ENCODE measurements around the gene BMPER. TPM values are rescaled to one million over a fixed set of nuclear protein-coding genes. Genes with fewer than 3 reads are reported as not detected.

BMPER gene
- total RNA-seq, 1 donor from 2014 or later = 5.2 TPM

DNA sequence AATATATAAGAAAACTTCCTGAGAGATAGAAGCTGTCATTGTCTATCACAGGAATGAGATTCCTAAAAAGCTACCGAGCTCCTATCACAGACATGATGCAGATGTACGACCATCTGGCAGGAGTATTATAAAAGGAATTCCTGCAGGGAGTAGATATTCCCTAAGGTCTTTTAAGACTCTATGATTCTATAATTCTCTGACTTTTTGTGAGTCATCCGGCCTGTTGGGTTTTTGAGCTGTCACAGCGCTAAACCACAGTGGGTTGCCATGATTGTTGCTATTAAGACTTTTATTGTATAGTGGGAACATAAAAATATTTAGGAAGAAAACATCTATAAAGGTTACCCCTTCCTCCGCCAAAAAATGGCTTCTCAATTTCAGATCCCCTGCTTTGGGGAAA, 223.4 kb downstream of the BMPER start:
- no peaks in the 10 kb centered on the region for H3K27me3 ChIP-seq
- no peak overlapping the region for H3K4me3 ChIP-seq
- H3K27ac ChIP-seq = no peak overlapping the region
- intact Hi-C loops (cut with DNase I) = no loop called here
- DNase-seq (ENCODE audit: extremely low spot score in 2 of 2) = no peak
- peaks cover 6% of the 10 kb centered on the region for H3K4me1 ChIP-seq
- no peaks in the 10 kb centered on the region for H3K36me3 ChIP-seq
- no peak for TF ChIP-seq POLR2AphosphoS5 (IDR thresholded peaks at IDR 0.05; ENCODE audit: insufficient read depth in 1 of 2, low read depth in 1 of 2)
- TF ChIP-seq, protein P1, sequence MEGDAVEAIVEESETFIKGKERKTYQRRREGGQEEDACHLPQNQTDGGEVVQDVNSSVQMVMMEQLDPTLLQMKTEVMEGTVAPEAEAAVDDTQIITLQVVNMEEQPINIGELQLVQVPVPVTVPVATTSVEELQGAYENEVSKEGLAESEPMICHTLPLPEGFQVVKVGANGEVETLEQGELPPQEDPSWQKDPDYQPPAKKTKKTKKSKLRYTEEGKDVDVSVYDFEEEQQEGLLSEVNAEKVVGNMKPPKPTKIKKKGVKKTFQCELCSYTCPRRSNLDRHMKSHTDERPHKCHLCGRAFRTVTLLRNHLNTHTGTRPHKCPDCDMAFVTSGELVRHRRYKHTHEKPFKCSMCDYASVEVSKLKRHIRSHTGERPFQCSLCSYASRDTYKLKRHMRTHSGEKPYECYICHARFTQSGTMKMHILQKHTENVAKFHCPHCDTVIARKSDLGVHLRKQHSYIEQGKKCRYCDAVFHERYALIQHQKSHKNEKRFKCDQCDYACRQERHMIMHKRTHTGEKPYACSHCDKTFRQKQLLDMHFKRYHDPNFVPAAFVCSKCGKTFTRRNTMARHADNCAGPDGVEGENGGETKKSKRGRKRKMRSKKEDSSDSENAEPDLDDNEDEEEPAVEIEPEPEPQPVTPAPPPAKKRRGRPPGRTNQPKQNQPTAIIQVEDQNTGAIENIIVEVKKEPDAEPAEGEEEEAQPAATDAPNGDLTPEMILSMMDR (IDR thresholded peaks at IDR 0.05) = no peak
- TF ChIP-seq POLR2A (IDR thresholded peaks at IDR 0.05) = no peak
- H3K9me3 ChIP-seq = no peaks in the 10 kb centered on the region

DNA sequence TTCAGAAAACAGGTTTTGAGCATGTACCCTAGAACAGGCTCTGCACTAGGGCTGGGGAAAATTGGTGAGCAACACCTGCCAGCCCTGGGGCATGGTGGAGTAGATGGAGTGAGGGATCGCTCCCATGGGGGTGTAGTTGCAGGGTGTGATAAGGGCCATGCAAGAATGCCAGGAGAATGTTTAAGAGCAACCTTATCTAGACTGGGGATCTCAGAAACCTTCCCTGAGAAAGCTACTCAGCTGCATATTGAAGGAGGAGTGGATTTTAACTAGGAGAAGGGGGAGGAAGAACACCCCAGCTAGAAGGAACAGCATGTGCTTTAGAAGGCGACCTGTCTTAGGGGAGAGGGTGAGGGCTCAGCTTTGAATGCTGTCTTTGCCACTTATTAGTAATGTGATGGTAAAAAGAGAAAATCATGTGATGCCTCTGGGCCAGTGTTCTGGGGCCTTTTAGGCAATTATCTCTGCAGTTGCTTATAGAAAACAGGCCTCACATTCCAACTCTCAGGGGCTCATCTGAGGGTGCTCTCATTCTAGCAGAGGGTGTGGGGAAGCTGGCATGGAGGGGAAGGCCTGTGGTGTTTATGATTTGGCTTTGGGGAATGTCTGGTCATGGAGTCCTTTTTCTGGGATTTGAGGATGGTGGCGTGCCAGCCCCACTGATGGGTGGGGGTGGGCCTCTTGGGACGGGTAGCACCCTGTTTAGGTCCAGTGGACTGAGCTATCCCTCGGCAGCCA, 225.4 kb downstream of the BMPER start:
- DNase-seq (ENCODE audit: extremely low spot score in 2 of 2) = no peak
- intact Hi-C loops (cut with DNase I) = no loop called here
- H3K36me3 ChIP-seq = no peaks in the 10 kb centered on the region
- no peak overlapping the region for H3K27ac ChIP-seq
- no peaks in the 10 kb centered on the region for H3K27me3 ChIP-seq
- no peak for TF ChIP-seq POLR2AphosphoS5 (IDR thresholded peaks at IDR 0.05; ENCODE audit: insufficient read depth in 1 of 2, low read depth in 1 of 2)
- TF ChIP-seq POLR2A (IDR thresholded peaks at IDR 0.05) = no peak
- TF ChIP-seq, protein P1 (IDR thresholded peaks at IDR 0.05) = no peak
- H3K4me1 ChIP-seq = peaks cover 6% of the 10 kb centered on the region
- H3K9me3 ChIP-seq = no peaks in the 10 kb centered on the region
- no peak overlapping the region for H3K4me3 ChIP-seq

DNA sequence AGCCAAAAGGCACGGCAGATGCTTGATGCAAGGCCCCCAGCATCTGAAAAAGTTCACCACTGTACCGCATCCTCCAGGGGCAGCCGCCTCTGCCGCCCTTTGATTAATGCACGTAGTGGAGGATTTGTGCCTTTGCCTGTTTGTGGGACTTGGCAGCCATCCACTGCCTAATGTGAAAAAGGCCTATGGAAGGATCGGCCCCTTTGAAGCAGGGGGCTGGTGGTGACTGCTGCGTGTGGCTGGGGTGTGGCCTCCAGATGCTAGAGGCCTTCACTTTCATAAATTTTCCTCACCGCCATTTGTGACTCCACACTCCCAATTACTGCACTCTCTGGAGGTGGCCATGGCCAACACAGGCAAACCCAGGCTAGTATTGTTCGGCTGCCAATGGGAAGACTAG, 226.0 kb downstream of the BMPER start:
- H3K36me3 ChIP-seq = no peaks in the 10 kb centered on the region
- intact Hi-C loops (cut with DNase I) = no loop called here
- H3K27me3 ChIP-seq = no peaks in the 10 kb centered on the region
- peaks cover 6% of the 10 kb centered on the region for H3K4me1 ChIP-seq
- no peak overlapping the region for H3K27ac ChIP-seq
- H3K4me3 ChIP-seq = no peak overlapping the region
- no peaks in the 10 kb centered on the region for H3K9me3 ChIP-seq
- TF ChIP-seq POLR2AphosphoS5 (IDR thresholded peaks at IDR 0.05; ENCODE audit: insufficient read depth in 1 of 2, low read depth in 1 of 2) (no peak), POLR2A (IDR thresholded peaks at IDR 0.05) (no peak)
- TF ChIP-seq, protein P1 (IDR thresholded peaks at IDR 0.05) = no peak
- DNase-seq (ENCODE audit: extremely low spot score in 2 of 2) = no peak

DNA sequence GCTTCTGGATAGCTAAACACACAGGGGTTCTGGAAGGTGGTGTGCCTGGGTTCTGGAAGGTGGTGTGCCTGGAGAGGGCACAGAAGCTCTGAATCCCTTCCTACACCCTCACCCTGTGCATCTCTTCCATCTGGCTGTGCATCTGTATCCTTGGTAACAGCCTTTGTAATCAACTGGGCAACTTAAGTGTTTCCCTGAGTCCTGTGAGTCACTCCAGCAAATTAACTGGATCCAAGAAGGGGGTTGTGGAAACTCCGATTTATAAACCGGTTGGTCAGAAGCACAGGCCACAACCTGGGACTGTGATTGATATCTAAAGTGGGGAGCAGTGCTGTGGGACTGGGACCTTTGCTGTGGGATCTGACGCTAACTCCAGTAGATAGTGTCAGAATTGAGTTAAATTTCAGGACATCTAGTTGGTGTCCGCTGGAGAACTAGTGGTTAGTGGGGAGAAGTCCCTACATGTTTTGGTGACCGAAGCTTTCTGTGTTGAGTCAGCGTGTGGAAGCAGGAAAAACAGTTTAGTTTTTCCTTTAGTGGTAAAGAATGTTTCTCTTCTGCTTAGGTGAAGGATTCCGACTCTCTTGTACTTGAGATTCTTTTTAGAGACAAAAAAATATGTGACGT, 228.1 kb downstream of the BMPER start:
- TF ChIP-seq POLR2A (IDR thresholded peaks at IDR 0.05) (no peak), POLR2AphosphoS5 (IDR thresholded peaks at IDR 0.05; ENCODE audit: insufficient read depth in 1 of 2, low read depth in 1 of 2) (no peak)
- TF ChIP-seq, protein P1 (IDR thresholded peaks at IDR 0.05) = no peak
- Histone ChIP-seq H3K27ac (no peak overlapping the region), H3K4me3 (no peak overlapping the region), H3K4me1 (peaks cover 6% of the 10 kb centered on the region), H3K9me3 (no peaks in the 10 kb centered on the region), H3K27me3 (no peaks in the 10 kb centered on the region), H3K36me3 (no peaks in the 10 kb centered on the region)
- intact Hi-C loops (cut with DNase I) = no loop called here
- DNase-seq (ENCODE audit: extremely low spot score in 2 of 2) = no peak

Measured in vagina (tissue), 2 donors.